GM12878 (cell line): ENCODE results near the gene NDUFS4. TPM values are rescaled to one million over a fixed set of nuclear protein-coding genes. Genes with fewer than 3 reads are reported as not detected.

ENCODE experiments used
- ATAC-seq: fragments of 200-7000 bp; cut with Tn5 transposase; 3 replicates; pipeline ENCODE4 v1.9.1; 2020; ENCODE audit warnings: mild to moderate bottlenecking, moderate library complexity
- BruUV-seq: library from RNA; stranded (reverse); fragments of 400-500 nt; replicated peaks from 2 replicates; lab custom pipeline; 2021; lab: Mats Ljungman, UMichigan
- CTCF ChIA-PET: fragments of 300-600 bp; sonication (Branson Sonifier 250); formaldehyde crosslinking; extraction: SDS; loops from one replicate; lab custom pipeline; 2021; ENCODE audit warnings: inconsistent platforms; lab: Yijun Ruan, JAX
- POLR2A ChIA-PET: fragments of 350-600 bp; formaldehyde crosslinking; extraction: SDS; loops from one replicate; lab custom pipeline; 2021; ENCODE audit warnings: inconsistent platforms; lab: Charles Lee
- RAD21 ChIA-PET: fragments of 300-600 bp; sonication (Branson Sonifier 250); formaldehyde crosslinking; loops from one replicate; lab custom pipeline; 2023; ENCODE audit warnings: antibody characterized with exemption; ENCODE audit not compliant: unreplicated experiment; lab: Charles Lee
- SMC1A ChIA-PET: fragments of 300-600 bp; sonication (Branson Sonifier 250); formaldehyde crosslinking; loops from one replicate; lab custom pipeline; 2023; ENCODE audit not compliant: unreplicated experiment, uncharacterized antibody; lab: Charles Lee
- DNase-seq: peaks from one replicate; pipeline ENCODE4 v3.0.0-alpha.2; 2011; ENCODE audit warnings: low read depth, low spot score
- FAIRE-seq: peaks from 3 replicates; lab custom pipeline; 2011; peaks lifted over from hg19 to GRCh38; lab: Jason Lieb, UNC
- H2AFZ ChIP-seq: 2 replicates; pipeline ENCODE4 v1.6.0; 2011; ENCODE audit warnings: low read depth, low read length, control low read depth; ENCODE audit not compliant: control insufficient read depth
- H3K27ac ChIP-seq: 2 replicates; pipeline ENCODE4 v1.5.1; 2011; ENCODE audit warnings: control low read depth; ENCODE audit not compliant: control insufficient read depth, insufficient read depth
- H3K27me3 ChIP-seq, 2 experiments: replicated peaks in 1 of 2; 2 replicates each; pipeline versions ENCODE4 v1.6.0 to v1.6.1; 2011; ENCODE audit warnings: low read length in 1 of 2; ENCODE audit not compliant: control insufficient read depth in 2 of 2, insufficient read depth in 2 of 2
- H3K36me3 ChIP-seq, 2 experiments: 2 replicates each; pipeline ENCODE4 v1.5.1; 2011; ENCODE audit warnings: low read length in 1 of 2; ENCODE audit not compliant: control insufficient read depth in 2 of 2, insufficient read depth in 2 of 2
- H3K4me1 ChIP-seq: 2 replicates; pipeline ENCODE4 v1.6.1; 2011; ENCODE audit warnings: mild to moderate bottlenecking, low read length, moderate library complexity, mixed read lengths; ENCODE audit not compliant: control insufficient read depth, insufficient read depth
- H3K4me2 ChIP-seq: 2 replicates; pipeline ENCODE4 v1.6.0; 2011; ENCODE audit warnings: control low read depth; ENCODE audit not compliant: control insufficient read depth, insufficient read depth
- H3K4me3 ChIP-seq: fragments of 200-600 bp; sonication (generic); 2 replicates; pipeline ENCODE4 v1.5.1; 2016
- H3K79me2 ChIP-seq: 2 replicates; pipeline ENCODE4 v1.6.0; 2011; ENCODE audit warnings: low read length; ENCODE audit not compliant: control insufficient read depth, insufficient read depth
- H3K9ac ChIP-seq: 2 replicates; pipeline ENCODE4 v1.8.0; 2011; ENCODE audit warnings: low read length, control low read depth, mixed read lengths; ENCODE audit not compliant: control insufficient read depth, insufficient read depth
- H3K9me3 ChIP-seq: replicated peaks from 3 replicates; pipeline ENCODE4 v1.5.1; 2011; ENCODE audit warnings: mild to moderate bottlenecking, low read length; ENCODE audit not compliant: control insufficient read depth, insufficient read depth
- H4K20me1 ChIP-seq: 2 replicates; pipeline ENCODE4 v1.6.0; 2011; ENCODE audit not compliant: control insufficient read depth, insufficient read depth
- KDM1A ChIP-seq: fragments of 200-600 bp; sonication (generic); IDR thresholded peaks from 2 replicates; pipeline ENCODE4 v1.6.1; 2016; ENCODE audit warnings: borderline replicate concordance
- MYC ChIP-seq: IDR thresholded peaks from 2 replicates; pipeline ENCODE4 v1.6.1; 2011; ENCODE audit warnings: mild to moderate bottlenecking, low read length, moderate library complexity, inconsistent platforms; ENCODE audit not compliant: insufficient read depth, insufficient replicate concordance, insufficient read length, severe bottlenecking
- NFXL1 ChIP-seq: fragments of 450-650 bp; IDR thresholded peaks from 2 replicates; pipeline ENCODE4 v1.6.1; 2017; ENCODE audit warnings: antibody characterized with exemption, mild to moderate bottlenecking, borderline replicate concordance
- RAD21 ChIP-seq: IDR thresholded peaks from 2 replicates; pipeline ENCODE4 v1.6.1; 2011; ENCODE audit warnings: mild to moderate bottlenecking, low read depth, low read length, moderate library complexity; ENCODE audit not compliant: insufficient read depth
- TCF12 ChIP-seq: IDR thresholded peaks from 2 replicates; pipeline ENCODE4 v1.6.1; 2011; ENCODE audit warnings: low read depth, mild to moderate bottlenecking, low read length
- ZNF384 ChIP-seq: IDR thresholded peaks from 2 replicates; pipeline ENCODE4 v1.6.1; 2012; ENCODE audit warnings: low read depth, mild to moderate bottlenecking, low read length, improper control_type of control experiment, borderline replicate concordance
- WGBS: methylation state at CpG from one replicate; pipeline ENCODE4 v1.1.6; 2016; ENCODE audit warnings: low lambda C conversion rate; ENCODE audit not compliant: insufficient replicate concordance, insufficient coverage; ENCODE audit errors: missing lambda C conversion rate; 5-methylcytosine and 5-hydroxymethylcytosine counted together
- in situ Hi-C: fragments of 300-500 bp; cut with MboI; formaldehyde crosslinking; loops from 9 replicates; pipeline ENCODE4 v1.14.3; 2018; ENCODE audit warnings: mixed read lengths
- intact Hi-C: fragments of 100-400 bp; cut with micrococcal nuclease; formaldehyde crosslinking; loops from one replicate; pipeline ENCODE4 v1.14.2; 2022; ENCODE audit not compliant: unreplicated experiment
- polyA plus RNA-seq, 11 experiments: library from polyadenylated mRNA; depleted of rRNA in 4 of 11; unstranded in 6 of 11; stranded (reverse) in 5 of 11; fragments of >200 nt; fragmentation: Nextera tagmentation in 4 of 11; fragmentation: Illumina TruSeq in 1 of 11; extraction: Ambion mirVana in 4 of 11; extraction: Trizol in 1 of 11; gene quantifications; 1 replicate in 1 of 11; 2 replicates in 10 of 11; pipeline versions ENCODE4 v1.2.1 to v1.2.3, GENCODE V29; 2011 to 2016; ENCODE audit warnings: inconsistent platforms in 2 of 11, missing spikeins in 2 of 11, low read depth in 1 of 11
- total RNA-seq, 4 experiments: library from RNA; depleted of rRNA in 3 of 4; stranded (reverse); fragments of >200 nt in 3 of 4; fragmentation: Illumina TruSeq in 1 of 4; extraction: Trizol in 1 of 4; gene quantifications; 2 replicates each; pipeline versions ENCODE4 v1.2.1 to v1.2.3, GENCODE V29; 2013 to 2021
- TF ChIP-seq, protein P1 (sequence below): IDR thresholded peaks from 2 replicates; pipeline ENCODE4 v1.6.1; 2012; ENCODE audit warnings: improper control_type of control experiment, low read depth, low read length; ENCODE audit not compliant: insufficient replicate concordance
- TF ChIP-seq, protein P2 (sequence below): IDR thresholded peaks from 2 replicates; pipeline ENCODE4 v1.6.1; 2011; ENCODE audit warnings: borderline replicate concordance, low read depth, mild to moderate bottlenecking, moderate library complexity, mixed read lengths, low read length; ENCODE audit not compliant: insufficient read depth; ENCODE audit errors: extremely low read length
- TF ChIP-seq, protein P3 (sequence below): fragments of 450-650 bp; formaldehyde crosslinking; IDR thresholded peaks from 2 replicates; pipeline ENCODE4 v1.5.0; 2022; ENCODE audit warnings: mild to moderate bottlenecking, missing genetic modification characterization

Gene NDUFS4
- total and polyA plus RNA-seq, 10 of the 15 experiments (the other 5 are each of a cell fraction or from before 2014, with no cell fraction given), result 69.9 to 366 (median 114) TPM

DNA sequence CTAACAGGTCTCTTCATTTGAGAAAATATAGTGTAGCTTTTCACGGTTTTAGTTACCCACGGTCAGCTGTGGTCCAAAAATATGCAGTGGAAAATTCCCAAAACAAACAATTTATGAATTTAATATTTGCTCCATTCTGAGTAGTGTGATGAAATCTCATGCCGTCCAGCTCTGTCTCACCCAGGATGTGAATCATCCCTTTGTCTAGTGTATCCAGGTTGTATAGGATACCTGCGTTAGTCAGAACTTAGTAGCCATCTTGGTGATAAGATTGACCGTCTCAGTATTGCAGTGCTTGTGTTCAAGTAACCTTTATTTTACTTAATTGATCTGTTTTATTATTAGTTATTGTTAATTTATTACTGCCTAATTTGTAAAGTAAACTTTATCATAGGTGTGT, 41.1 kb downstream of the NDUFS4 start:
- CTCF ChIA-PET, result no interaction called here
- H3K36me3 ChIP-seq, result peaks cover 1 to 4% of the 10 kb centered on the region in 2 experiments; a peak in 3 of 4 replicates
- 98% methylated on average over 5 of the region's 5 CpGs for WGBS
- H3K79me2 ChIP-seq, result peaks cover 4% of the 10 kb centered on the region
- FAIRE-seq, result no peak
- no peak overlapping the region for H2AFZ ChIP-seq
- no peak for ATAC-seq
- intact Hi-C loops, result no loop called here
- H3K9ac ChIP-seq, result no peak overlapping the region
- DNase-seq, result no peak
- H3K4me2 ChIP-seq, result no peak overlapping the region
- in situ Hi-C loops, result no loop called here
- H3K4me1 ChIP-seq, result no peaks in the 10 kb centered on the region
- H3K27ac ChIP-seq, result no peak overlapping the region
- no peaks in the 10 kb centered on the region for H4K20me1 ChIP-seq
- TF ChIP-seq, protein P1, sequence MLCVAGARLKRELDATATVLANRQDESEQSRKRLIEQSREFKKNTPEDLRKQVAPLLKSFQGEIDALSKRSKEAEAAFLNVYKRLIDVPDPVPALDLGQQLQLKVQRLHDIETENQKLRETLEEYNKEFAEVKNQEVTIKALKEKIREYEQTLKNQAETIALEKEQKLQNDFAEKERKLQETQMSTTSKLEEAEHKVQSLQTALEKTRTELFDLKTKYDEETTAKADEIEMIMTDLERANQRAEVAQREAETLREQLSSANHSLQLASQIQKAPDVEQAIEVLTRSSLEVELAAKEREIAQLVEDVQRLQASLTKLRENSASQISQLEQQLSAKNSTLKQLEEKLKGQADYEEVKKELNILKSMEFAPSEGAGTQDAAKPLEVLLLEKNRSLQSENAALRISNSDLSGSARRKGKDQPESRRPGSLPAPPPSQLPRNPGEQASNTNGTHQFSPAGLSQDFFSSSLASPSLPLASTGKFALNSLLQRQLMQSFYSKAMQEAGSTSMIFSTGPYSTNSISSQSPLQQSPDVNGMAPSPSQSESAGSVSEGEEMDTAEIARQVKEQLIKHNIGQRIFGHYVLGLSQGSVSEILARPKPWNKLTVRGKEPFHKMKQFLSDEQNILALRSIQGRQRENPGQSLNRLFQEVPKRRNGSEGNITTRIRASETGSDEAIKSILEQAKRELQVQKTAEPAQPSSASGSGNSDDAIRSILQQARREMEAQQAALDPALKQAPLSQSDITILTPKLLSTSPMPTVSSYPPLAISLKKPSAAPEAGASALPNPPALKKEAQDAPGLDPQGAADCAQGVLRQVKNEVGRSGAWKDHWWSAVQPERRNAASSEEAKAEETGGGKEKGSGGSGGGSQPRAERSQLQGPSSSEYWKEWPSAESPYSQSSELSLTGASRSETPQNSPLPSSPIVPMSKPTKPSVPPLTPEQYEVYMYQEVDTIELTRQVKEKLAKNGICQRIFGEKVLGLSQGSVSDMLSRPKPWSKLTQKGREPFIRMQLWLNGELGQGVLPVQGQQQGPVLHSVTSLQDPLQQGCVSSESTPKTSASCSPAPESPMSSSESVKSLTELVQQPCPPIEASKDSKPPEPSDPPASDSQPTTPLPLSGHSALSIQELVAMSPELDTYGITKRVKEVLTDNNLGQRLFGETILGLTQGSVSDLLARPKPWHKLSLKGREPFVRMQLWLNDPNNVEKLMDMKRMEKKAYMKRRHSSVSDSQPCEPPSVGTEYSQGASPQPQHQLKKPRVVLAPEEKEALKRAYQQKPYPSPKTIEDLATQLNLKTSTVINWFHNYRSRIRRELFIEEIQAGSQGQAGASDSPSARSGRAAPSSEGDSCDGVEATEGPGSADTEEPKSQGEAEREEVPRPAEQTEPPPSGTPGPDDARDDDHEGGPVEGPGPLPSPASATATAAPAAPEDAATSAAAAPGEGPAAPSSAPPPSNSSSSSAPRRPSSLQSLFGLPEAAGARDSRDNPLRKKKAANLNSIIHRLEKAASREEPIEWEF, result no peak
- TF ChIP-seq, protein P2, sequence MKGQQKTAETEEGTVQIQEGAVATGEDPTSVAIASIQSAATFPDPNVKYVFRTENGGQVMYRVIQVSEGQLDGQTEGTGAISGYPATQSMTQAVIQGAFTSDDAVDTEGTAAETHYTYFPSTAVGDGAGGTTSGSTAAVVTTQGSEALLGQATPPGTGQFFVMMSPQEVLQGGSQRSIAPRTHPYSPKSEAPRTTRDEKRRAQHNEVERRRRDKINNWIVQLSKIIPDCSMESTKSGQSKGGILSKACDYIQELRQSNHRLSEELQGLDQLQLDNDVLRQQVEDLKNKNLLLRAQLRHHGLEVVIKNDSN, result no peak
- TF ChIP-seq, protein P3, sequence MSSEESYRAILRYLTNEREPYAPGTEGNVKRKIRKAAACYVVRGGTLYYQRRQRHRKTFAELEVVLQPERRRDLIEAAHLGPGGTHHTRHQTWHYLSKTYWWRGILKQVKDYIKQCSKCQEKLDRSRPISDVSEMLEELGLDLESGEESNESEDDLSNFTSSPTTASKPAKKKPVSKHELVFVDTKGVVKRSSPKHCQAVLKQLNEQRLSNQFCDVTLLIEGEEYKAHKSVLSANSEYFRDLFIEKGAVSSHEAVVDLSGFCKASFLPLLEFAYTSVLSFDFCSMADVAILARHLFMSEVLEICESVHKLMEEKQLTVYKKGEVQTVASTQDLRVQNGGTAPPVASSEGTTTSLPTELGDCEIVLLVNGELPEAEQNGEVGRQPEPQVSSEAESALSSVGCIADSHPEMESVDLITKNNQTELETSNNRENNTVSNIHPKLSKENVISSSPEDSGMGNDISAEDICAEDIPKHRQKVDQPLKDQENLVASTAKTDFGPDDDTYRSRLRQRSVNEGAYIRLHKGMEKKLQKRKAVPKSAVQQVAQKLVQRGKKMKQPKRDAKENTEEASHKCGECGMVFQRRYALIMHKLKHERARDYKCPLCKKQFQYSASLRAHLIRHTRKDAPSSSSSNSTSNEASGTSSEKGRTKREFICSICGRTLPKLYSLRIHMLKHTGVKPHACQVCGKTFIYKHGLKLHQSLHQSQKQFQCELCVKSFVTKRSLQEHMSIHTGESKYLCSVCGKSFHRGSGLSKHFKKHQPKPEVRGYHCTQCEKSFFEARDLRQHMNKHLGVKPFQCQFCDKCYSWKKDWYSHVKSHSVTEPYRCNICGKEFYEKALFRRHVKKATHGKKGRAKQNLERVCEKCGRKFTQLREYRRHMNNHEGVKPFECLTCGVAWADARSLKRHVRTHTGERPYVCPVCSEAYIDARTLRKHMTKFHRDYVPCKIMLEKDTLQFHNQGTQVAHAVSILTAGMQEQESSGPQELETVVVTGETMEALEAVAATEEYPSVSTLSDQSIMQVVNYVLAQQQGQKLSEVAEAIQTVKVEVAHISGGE (CRISPR knock-in tag), result no peak
- no peak for TF ChIP-seq KDM1A
- TF ChIP-seq TCF12, result no peak
- no peak for TF ChIP-seq RAD21
- no peak for TF ChIP-seq ZNF384
- no peak for TF ChIP-seq NFXL1
- TF ChIP-seq MYC, result no peak
- POLR2A ChIA-PET, result interaction anchor here (0.6 kb wide), 1 partner anchor 1795 kb away, joined by 3 read pairs; no protein-coding TSS in a partner anchor
- RAD21 ChIA-PET, result no interaction called here
- H3K27me3 ChIP-seq, result no peaks in the 10 kb centered on the region
- no peaks in the 10 kb centered on the region; the same call in 2 of the 3 replicates for H3K9me3 ChIP-seq
- SMC1A ChIA-PET, result no interaction called here
- H3K4me3 ChIP-seq, result no peak overlapping the region
- no TSS peak for BruUV-seq
